ENCODE results near the gene BASP1.
A peak's percentile ranks its signal among the peaks of the same experiment; 100 is the strongest.
"Not testable (repeated sequence)": the region's sequence is repeated elsewhere in the genome, so short reads cannot be mapped to it uniquely, and the experiment has no call there.

BASP1 gene

DNA sequence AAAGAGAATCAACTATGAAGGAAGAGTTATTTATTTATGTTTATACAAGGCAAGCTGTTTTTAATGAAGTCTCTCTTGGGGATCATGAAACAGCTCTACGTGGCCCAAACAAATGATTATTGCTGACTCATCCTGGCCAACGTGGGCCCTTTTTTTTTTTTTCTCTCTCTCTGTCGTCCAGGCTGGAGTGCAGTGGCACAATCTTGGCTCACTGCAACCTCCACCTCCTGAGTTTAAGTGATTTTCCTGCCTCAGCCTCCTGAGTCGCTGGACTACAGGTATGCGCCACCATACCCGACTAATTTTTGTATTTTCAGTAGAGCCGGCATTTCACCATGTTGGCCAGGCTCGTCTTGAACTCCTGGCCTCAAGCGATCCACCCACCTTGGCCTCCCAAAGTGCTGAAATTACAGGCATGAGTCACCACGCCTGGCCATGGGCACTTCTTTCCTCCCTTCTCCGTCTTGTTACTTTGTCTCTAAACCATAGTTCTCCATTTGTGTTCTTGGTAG is 98.3 kb downstream of the BASP1 start:
- TF ChIP-seq, protein P1, sequence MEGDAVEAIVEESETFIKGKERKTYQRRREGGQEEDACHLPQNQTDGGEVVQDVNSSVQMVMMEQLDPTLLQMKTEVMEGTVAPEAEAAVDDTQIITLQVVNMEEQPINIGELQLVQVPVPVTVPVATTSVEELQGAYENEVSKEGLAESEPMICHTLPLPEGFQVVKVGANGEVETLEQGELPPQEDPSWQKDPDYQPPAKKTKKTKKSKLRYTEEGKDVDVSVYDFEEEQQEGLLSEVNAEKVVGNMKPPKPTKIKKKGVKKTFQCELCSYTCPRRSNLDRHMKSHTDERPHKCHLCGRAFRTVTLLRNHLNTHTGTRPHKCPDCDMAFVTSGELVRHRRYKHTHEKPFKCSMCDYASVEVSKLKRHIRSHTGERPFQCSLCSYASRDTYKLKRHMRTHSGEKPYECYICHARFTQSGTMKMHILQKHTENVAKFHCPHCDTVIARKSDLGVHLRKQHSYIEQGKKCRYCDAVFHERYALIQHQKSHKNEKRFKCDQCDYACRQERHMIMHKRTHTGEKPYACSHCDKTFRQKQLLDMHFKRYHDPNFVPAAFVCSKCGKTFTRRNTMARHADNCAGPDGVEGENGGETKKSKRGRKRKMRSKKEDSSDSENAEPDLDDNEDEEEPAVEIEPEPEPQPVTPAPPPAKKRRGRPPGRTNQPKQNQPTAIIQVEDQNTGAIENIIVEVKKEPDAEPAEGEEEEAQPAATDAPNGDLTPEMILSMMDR (IDR thresholded peaks at IDR 0.05; ENCODE audit: extremely low read depth, missing control alignments): no peak
- no peak for DNase-seq (ENCODE audit: low spot score)

DNA sequence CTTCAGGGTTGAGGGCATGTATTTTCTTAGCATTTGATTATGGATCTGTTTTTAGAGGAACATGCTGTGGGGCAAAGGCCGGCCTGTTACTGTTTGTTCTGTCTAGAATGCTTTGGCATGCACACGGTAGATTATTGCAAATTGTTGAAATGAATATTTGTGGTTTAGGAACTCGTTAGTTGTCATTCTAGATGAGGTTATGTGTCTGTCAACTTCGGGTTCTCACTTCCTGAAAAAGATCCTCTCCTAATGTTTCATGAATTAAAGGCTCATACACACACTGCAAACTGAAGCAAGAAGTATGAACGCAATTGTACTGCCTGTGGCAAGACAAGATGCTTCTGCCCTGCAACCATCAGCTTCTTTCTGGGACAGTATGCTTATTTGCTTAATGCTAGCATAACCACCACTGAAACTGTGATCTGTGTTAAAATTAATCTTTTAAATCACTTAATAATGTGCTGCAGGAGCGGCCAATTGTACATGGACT is 99.6 kb downstream of the BASP1 start:
- TF ChIP-seq, protein P1 (IDR thresholded peaks at IDR 0.05; ENCODE audit: extremely low read depth, missing control alignments): no peak
- DNase-seq (ENCODE audit: low spot score): peak; percentile 59

DNA sequence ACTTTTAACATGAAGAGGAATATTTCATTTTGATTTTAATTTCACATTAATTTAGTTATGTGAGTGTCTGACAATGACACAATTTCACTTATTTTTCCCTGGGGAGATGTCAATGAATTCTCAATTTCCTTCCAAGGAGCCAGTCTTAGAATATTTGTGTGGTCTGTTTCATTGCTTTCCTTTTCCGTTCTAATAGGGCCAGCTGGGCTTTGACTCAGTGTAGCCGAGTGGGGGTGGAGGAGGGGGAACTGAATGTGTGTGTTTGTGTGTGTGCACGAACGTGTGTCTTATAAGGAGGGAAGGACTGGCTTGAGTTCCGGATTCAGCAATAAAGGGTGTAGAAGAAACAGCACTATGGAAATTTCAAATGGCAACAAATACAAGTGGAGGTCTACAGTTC is 100.0 kb downstream of the BASP1 start:
- DNase-seq (ENCODE audit: low spot score): no peak
- TF ChIP-seq, protein P1 (IDR thresholded peaks at IDR 0.05; ENCODE audit: extremely low read depth, missing control alignments): no peak

DNA sequence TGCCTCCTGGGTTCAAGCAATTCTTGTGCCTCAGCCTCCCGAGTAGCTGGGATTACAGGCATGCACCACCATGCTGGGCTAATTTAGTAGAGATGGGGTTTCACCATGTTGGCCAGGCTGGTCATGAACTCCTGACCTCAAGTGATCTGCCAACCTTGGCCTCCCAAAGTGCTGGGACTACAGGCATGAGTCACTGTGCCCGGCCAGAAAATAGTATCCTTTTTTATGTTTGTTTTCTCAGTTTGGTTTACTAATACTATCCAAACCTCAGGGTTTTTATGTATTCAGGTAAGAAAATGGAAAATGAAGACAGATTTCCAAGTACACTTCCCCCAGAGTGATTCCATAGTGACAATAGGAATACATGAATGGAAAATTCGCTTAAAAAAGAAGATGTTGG is 101.7 kb downstream of the BASP1 start:
- DNase-seq (ENCODE audit: low spot score): not testable (repeated sequence)

DNA sequence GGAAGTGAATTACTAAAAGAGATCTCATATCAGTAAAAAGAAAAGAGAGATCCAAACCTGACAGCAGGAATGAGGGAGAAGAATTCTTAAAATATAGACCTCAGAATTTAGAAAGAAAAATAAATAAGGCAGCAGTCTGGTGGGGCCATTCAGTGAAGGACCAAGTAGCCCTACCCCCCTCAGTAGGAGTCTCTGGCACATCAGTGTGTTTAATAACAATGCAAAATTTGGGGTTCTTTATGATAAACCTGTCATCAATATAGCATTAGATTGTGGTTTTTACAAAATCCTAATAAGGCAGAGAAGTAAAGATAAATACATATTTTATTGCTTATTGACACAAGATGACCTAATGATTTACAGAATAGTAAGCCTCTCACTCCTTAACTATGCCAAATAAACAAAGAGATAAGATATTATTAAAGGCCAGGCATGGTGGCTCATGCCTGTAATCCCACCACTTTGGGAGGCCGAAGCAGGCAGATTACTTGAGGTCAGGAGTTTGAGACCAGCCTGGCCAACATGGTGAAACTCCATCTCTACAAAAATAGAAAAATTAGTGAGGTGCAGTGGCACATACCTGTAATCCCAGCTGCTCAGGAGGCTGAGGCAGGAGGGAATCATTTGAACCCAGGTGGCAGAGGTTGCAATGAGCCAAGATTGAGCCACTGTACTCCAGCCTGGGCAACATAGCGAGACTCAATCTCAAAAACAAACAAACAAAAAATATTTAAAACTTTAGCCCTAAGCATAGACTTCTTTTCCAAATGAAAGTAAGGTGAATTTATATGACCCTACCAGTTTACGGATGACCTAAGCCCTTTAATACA is 108.6 kb downstream of the BASP1 start:
- TF ChIP-seq, protein P1 (IDR thresholded peaks at IDR 0.05; ENCODE audit: extremely low read depth, missing control alignments): no peak
- no peak for DNase-seq (ENCODE audit: low spot score)
